HG02885 (cell line): ENCODE data around the gene REEP5.
A peak's percentile ranks its signal among the peaks of the same experiment; 100 is the strongest.
"Not testable (repeated sequence)": the region's sequence is repeated elsewhere in the genome, so short reads cannot be mapped to it uniquely, and the experiment has no call there.

ENCODE experiments used
- ATAC-seq: cut with Tn5 transposase; IDR thresholded peaks from one replicate; pipeline ENCODE4 v1.9.1; 2021; ENCODE audit warnings: mild to moderate bottlenecking; ENCODE audit not compliant: unreplicated experiment, poor library complexity

The REEP5 gene

DNA sequence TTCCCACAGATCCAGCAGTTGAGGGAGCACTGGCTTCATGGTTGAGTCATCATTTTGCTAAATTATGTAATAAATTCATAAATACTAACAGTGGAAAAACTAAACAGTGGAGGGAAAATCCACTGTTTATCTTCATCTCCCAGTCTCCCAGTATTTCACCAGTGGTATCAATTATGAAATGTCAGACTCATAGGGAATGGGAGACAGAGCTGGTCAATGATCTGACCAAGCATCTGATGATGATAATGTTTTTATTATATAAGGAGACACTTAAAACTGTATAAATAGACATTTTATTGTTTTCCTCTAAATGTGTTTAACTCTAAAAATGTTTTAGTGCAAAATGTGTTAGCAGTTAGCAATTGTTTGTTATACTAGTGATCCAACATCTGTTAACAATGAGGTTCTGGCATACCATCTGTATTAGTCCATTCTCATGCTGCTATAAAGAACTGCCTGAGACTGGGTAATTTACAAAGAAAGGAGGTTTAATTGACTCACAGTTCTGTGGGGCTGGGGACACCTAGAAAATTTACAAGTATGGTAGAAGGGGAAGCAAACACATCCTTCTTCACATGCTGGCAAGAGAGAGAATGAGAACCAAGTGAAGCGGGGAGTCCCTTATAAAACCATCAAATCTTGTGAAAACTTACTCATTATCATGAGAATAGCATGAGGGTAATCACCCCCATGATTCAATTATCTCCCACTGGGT is 11.8 kb upstream of the REEP5 start:
- no peak for ATAC-seq

DNA sequence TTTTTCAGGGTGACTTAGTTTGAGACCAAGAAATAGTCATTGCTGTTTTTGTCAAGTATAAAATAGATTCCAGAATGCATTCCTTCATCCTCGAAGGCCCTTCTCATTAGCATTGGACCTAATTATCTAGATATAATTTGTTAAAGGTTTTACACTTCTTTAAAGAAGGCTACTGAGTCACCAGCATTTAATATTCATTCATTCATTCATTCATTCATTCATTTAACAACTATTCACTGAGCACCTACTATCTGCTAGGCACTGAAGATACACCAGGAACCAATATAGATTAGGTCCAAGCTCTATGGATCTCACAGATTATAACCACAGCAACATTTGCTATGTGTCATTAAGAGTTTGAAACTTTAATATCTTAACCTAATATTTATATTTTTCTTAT is 11.1 kb upstream of the REEP5 start:
- ATAC-seq = no peak

DNA sequence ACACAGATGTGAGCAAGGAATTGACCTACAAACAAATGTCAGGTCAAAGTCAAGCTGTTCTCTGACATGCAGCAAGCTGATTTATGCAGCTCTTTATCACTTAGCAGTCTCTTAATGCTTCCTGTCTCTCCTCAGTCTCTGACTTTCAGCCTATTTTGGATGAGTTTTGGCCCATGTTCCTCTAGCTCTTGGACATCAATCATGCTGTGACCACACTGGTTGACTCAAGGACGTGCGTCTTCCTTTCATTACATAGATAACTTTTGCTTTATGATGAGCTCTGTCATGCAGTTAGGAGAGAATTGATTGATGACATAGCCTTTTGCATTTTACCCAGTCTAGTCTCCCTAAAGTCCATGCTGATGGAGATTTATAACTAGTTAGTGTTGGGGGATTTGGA is 9.4 kb upstream of the REEP5 start:
- no peak for ATAC-seq

DNA sequence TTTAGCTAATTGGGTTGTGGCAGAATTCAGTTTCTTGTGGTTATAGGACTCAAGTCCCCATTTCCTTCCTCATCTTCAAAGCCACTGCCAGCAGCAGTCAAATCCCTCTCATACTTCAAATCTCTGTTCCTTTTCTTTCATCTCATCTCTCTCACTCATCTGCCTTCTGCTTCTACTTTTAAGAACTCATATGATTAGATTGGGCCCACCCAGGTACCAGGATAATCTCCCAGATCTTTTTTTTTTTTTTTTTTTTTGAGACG is 8.0 kb upstream of the REEP5 start:
- ATAC-seq = peak; percentile 57

DNA sequence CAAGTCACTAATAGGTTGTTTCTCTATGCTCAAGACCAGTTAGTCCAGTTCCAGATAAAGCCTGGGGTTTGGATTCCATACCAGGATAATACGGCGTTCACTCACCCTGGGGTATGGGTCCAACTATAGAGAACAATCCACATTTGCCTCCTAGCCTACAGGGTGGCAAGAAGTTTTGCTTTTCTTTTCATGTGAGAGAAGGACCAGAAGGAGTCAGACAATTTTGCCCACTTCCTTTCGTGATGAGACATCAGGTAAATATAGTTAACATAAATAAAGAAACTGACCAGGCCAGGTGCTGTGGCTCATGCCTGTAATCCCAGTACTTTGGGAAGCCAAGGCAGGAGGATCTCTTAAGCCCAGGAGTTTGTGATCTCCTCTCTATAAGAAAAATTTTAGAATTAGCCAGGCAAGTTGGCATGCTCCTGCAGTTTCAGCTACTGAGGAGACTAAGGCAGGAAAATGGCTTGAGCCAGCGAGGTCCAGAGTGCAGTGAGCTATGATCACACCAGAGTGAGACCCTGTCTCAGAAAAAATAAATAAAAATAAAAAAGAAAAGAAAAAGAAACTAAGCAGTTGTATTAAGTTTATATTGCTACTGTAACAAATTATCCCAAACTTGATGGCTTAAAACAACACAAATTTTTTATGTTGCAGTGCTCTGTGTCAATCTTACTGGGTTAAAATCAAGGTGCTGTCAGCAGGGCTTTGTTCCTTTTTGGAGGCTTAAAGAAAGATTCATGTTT is 7.5 kb upstream of the REEP5 start:
- ATAC-seq = peak; percentile 59

DNA sequence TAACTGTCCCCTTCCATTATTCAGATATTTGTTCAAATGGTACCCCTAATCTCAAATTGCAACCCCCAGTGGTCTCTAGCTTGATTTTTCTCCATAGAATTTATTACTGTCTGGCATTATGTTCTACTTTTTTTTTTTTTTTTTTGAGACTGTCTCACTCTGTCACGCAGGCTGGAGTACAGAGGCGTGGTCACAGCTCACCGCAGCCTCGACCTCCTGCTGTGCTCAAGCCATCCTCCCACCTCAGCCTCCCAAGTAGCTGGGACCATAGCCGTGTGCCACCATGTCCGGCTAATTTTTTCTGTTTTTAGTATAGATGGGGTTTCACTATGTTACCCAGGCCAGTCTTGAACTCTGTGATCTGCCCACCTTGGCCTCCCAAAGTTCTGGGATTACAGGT is 2.0 kb upstream of the REEP5 start:
- no peak for ATAC-seq

DNA sequence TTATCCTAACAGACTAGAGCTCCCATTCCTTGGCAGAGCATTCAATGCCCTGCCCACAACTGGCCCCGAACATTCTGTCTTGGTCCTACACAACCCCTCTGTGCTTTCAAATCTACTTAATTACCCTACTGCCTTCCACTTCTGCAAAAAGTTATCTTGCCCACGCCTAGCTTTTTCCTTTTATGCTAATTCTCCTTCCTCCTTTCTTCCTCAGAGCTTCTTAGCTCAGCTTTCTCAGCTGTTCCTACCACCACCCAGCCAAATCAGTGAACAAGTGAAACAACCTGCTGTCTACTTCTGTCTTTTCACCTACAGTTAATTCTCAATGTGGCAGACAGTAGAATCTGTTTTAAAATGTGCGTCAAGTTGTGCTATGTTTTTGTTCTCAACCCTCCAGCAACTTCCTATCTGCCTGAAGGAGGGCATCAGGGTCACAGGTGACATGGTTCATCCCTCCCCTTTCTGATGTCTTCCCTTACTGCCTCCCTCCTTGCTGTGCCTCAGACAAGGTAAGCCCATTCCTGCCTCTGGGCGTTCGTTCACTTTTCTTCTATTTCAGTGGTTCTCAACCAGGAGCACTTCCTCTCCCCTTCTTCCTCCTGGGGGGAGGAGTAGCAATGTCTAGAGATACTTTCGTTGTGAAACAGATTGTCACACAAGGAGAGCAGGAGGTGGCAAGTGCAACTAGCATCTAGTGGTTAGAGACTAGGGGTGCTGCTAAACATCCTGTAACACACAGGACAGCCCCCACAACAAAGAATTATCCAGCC is 1.3 kb upstream of the REEP5 start:
- ATAC-seq = peak; percentile 40

DNA sequence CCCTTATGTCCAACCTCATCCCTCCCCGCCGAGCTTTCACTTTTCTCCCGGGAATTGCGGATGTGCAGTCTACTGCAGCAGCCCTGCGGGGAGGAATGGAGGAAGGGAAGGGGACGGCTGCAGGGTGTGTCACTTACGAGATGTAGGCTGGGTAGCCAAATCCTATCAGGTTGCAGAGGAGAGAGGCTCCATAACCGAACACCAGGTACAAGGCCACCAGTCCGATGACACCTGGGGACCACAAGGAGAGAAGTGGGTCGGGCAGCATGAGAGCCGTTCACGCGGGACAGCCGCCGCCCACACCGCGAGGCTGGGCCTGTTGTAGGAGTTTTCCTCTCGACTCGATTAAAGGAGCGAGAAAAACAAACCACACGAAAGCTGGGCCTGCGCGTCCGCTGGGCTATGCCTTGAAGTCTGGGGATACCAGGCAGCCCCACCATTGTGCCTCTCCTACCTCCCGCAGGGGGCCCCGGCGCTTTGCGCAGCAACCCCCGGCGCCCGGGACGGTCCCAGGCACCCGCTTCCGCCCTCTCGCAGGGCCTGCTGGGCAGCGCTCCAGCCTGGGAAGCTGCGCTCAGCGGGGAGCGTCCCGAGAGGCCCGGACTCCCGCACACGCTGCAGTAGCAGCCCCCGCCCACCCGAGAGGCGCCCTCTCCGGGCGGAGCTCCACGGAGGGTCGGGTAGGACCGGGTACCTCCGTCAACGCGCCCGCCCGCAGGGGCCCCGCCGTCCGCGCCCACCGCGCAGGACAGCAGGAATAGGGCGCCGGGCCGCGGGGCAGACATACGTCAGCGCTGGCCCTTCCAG is 798 bp downstream of the REEP5 start:
- ATAC-seq = peak; percentile 39

DNA sequence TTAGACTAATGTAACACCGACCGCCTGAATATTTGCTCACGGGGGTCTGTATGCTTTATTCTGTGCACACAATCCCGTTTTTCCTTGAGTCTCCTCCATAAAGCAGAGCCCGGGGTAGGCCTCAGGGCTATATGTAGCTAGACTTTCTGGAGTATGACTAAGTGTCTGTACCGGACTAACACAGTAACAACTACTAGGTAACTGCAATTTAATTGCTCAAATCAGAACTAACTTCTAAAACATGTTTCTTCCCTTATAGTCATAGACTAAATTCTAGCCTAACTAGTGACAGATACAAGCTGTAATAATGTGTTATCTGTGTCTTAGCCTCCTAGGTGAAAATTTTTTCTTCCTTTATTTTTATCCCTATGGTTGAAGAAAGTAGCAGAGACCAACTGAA is 2.1 kb downstream of the REEP5 start:
- ATAC-seq = no peak

DNA sequence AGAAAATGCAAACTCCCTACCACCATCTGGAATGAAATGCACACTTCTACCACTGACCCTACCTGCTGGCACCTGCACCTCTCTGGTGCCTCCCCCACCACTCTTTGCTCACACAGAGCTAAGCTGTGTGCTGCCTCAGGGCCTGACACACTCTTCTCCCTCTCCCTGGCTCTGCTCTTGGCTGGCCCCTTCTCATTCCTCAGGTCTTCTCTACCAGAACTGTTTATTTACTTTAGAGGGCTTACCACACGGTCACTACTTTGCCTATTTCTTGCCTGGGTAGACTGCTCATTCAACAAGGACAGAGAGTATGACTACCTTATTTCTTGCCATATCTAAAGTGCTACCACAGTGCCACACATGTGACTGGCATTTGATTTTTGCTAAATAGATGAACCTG is 3.3 kb downstream of the REEP5 start:
- ATAC-seq = no peak

DNA sequence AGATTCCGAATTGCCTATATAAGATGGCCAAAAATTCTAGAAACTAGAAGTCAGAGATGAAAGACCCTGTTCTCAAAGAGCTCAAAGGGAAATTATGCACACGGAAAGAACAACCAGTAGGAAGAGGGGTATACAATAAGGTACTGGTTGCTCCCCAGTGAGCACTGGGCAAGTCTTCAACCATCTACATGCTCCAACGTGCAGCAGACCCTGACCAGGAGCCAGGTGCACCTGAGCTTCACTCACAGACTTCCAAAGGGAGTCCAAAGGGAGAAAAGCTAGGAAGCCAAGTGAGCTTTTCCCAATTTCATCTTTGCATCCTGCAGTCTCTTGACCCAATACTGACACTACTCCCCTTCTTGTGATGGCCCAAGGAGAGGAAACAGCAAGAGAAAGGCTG is 3.9 kb downstream of the REEP5 start:
- no peak for ATAC-seq

DNA sequence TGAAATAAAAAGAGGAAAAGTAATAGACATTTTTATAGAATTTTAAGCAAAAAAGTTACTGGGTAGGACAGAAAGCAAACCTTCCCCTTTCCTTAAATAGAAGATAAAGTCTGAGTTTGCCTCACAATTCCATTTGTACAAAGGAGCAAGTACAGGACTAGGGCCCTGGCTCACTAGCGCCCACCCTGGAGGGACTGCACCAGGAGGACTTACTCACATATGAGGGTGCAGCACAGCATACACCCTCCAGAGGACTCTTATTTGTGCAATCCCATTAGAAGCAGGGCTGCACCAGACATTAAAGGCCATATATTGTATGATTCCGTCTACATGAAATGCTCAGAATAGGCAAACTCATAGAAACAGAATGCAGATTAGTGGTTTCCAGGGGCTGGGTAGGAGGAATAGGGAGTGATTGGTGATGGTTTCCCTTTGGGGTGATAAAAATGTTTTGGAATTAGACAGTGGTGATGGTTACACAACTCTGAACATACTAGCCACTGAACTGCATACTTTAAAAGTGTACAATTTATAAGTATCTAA is 4.5 kb downstream of the REEP5 start:
- no peak for ATAC-seq

DNA sequence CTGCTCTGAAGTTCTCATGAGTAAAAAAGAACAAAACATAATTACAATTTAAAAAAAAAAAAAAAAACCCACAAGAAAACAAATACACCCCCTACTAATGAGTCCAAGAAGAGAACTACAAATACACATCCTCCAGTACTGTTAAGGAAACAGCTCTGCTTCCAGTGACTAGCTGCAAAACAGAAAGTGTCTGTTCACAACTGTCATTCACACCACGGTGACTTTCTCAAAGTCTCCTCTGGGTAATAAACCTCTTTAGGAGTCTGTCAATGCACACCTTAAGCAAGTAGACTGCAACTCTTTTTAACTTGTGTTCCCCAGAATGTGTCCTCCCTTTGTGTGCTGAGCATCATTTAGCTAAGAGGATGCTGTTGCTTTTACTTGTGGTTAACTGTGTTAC is 6.2 kb downstream of the REEP5 start:
- ATAC-seq = peak; percentile 45

DNA sequence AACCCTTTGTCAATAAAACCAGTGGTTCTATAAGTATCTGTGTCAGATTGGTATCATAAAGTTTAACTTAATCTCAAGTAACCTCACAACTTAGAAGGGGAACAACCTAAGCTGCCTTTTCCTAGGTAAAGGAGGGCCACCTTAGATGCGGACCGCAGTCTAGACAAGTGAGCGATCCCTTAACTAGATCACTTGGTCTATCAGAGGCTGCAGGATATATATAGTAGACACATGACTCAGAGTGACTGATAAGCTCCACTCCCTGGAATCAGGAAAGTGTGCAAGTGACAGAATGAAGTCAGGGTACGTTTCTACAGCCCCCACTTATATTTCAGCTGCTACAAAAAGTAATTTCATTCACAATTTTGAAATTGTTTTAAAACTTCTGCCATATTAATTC is 7.4 kb downstream of the REEP5 start:
- ATAC-seq = no peak

DNA sequence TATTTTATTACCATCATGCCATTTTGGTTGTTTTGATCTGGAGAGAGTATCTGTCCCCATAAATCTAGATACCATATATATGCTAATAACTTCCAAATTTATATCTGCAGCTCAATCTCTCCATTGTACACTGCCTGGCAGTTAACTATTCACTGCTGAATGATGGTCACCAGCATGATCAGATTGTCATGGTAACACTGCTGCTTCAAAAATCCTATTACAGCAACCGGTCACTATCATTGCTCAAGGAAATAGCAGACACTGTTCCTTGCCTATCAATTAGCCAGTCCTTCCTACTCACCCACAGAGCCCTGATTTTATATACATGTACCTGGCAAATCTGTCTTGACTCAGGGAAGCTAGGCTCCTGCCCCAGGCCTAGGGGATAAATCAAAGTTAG is 11.5 kb downstream of the REEP5 start:
- no peak for ATAC-seq

DNA sequence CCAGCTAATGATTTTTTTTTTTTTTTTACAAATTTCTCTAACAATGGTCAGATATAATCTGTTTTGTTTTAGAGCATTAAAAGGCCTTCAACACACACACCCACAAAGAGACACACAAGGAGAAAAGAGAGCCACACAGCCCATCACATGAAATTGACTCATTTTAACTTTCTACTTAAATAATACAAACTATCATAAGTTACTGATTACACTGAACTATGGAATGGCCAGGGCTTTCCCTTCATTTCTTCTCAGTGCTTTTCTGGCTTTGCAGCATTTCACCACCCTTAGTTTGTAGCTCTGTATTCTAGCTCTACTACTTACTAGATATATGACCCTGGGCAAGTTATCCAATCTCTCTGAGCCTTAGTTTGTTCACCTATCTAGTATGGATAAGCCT is 13.2 kb downstream of the REEP5 start:
- ATAC-seq = no peak

DNA sequence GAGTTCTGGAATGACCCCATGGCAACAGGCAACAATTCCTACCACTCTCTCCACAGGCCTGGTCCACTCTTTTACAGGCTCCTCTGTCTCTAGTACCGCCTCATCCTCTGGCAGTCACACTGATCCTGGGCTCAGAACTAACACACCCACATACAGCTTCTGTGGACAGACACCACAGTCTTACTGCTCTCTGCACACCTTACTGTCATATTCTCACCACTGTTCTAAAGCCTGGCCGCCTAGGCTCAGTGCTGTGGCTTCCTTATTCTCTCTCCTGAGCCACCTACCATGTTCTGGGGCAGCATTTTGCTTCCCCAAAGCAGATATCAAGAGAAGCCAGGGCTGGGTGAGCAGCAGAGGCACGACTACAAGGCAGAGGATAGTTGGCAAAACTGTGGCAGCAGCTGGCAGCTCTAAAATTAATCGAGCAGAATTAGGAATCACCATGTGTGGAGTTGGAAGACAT is 14.8 kb downstream of the REEP5 start:
- peak; percentile 70 for ATAC-seq

DNA sequence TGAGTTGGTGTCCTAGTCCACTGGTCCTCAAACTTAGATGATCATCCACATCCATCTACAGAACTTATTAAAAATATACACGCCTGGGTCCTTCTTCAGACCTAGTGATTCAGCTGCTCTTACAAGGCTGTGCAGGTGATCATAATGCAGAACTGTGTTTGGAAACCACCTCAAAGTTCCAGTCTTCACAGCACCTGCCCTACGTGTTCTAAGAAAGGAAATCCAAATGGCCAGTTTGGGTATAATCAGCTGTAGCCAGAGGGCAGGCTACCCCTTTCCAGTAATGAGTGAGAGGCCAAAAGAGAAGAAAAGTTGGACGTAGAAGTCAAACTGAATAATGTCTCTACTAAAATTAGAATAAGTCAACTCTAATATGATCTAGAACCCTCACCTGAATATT is 15.4 kb downstream of the REEP5 start:
- peak; percentile 43 for ATAC-seq

DNA sequence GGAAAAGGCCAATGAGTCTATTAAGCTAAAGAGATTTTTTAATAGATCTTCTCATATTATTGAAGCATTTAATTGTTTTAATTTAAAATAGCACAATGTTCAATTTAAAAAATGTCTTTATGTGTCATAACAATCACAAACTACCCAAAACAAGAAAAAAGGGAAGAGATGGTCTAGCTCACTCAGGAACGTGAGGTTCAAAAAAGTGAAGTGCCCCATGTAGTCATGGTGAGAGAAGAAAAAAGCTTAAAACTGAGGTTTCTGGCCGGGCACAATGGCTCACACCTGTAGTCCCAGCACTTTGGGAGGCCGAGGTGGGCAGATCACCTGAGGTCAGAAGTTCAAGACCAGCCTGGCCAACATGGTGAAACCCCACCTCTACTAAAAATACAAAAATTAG is 17.0 kb downstream of the REEP5 start:
- not testable (repeated sequence) for ATAC-seq

DNA sequence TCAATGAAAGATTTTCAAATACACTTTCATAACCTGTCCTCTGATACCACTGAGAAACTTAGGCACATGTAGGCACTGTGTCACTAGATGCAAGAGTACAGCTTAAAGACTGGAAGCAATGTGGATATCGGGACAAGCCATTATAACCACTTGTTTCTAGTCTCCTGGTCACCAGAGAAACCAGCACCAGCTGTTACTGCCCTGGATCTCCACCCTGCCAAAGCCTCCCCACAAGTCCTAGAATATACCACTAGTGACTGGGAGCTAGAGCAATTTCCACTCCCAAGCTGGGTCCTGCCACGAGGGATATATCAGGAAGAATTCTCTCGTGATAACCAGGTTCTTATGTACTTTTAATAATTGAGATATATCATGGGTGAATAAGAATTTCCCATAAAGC is 19.5 kb downstream of the REEP5 start:
- no peak for ATAC-seq
